HG02678 (cell line): ENCODE data around the gene BAK1.
A peak's percentile ranks its signal among the peaks of the same experiment; 100 is the strongest.

Experiments
- ATAC-seq: cut with Tn5 transposase; IDR thresholded peaks from one replicate; pipeline ENCODE4 v1.9.1; 2021; ENCODE audit warnings: mild to moderate bottlenecking, moderate library complexity; ENCODE audit not compliant: unreplicated experiment

BAK1 gene

GRCh38 chr6:33588894-33589293, 8.8 kb upstream of the BAK1 start:
- no peak for ATAC-seq

- no peak for ATAC-seq
Measured at GRCh38 chr6:33587529-33587928, 7.5 kb upstream of the BAK1 start.

- no peak for ATAC-seq
Measured at GRCh38 chr6:33586108-33586640, 6.1 kb upstream of the BAK1 start.

GRCh38 chr6:33585403-33586107, 5.5 kb upstream of the BAK1 start:
- ATAC-seq, result peak; percentile 70

- ATAC-seq, result no peak
Measured at GRCh38 chr6:33584700-33585402, 4.8 kb upstream of the BAK1 start.

- ATAC-seq, result no peak
Measured at GRCh38 chr6:33583591-33584155, 3.6 kb upstream of the BAK1 start.

GRCh38 chr6:33581186-33581585, 1.1 kb upstream of the BAK1 start:
- no peak for ATAC-seq

GRCh38 chr6:33578588-33579011, 1.5 kb downstream of the BAK1 start:
- ATAC-seq, result no peak

GRCh38 chr6:33578164-33578563, 1.9 kb downstream of the BAK1 start:
- ATAC-seq, result no peak

GRCh38 chr6:33577718-33578117, 2.4 kb downstream of the BAK1 start:
- no peak for ATAC-seq

GRCh38 chr6:33577106-33577535, 3.0 kb downstream of the BAK1 start:
- no peak for ATAC-seq

GRCh38 chr6:33576668-33577067, 3.4 kb downstream of the BAK1 start:
- ATAC-seq, result no peak

GRCh38 chr6:33575211-33575610, 4.9 kb downstream of the BAK1 start:
- ATAC-seq, result no peak

GRCh38 chr6:33571637-33572316, 8.3 kb downstream of the BAK1 start:
- ATAC-seq, result no peak

- peak; percentile 85 for ATAC-seq
Measured at GRCh38 chr6:33570806-33571636, 9.1 kb downstream of the BAK1 start.

- no peak for ATAC-seq
Measured at GRCh38 chr6:33568826-33569570, 11.1 kb downstream of the BAK1 start.

GRCh38 chr6:33567836-33568235, 12.2 kb downstream of the BAK1 start:
- no peak for ATAC-seq

- ATAC-seq, result no peak
Measured at GRCh38 chr6:33566182-33567084, 13.6 kb downstream of the BAK1 start.

GRCh38 chr6:33558801-33559200, 21.3 kb downstream of the BAK1 start:
- no peak for ATAC-seq
